Neuronal stem cell (in vitro differentiated cells): ENCODE results near the gene RAPGEF1.

Experiments
- DNase-seq: peaks from one replicate; pipeline ENCODE4 v3.0.0-alpha.2; 2013; ENCODE audit warnings: low spot score
- H2AFZ ChIP-seq: one replicate; pipeline ENCODE4 v1.6.1; 2013; ENCODE audit warnings: mild to moderate bottlenecking, low read length, inconsistent platforms
- H2AK5ac ChIP-seq: 2 replicates; pipeline ENCODE4 v1.6.1; 2013; ENCODE audit warnings: low read depth, mild to moderate bottlenecking, inconsistent platforms, low read length, moderate library complexity, mixed read lengths
- H2BK120ac ChIP-seq: 2 replicates; pipeline ENCODE4 v1.6.1; 2013; ENCODE audit warnings: low read depth, mild to moderate bottlenecking, inconsistent platforms, low read length, moderate library complexity, mixed read lengths
- H2BK12ac ChIP-seq: one replicate; pipeline ENCODE4 v1.6.1; 2013; ENCODE audit warnings: low read length, inconsistent platforms
- H2BK15ac ChIP-seq: 2 replicates; pipeline ENCODE4 v1.6.1; 2013; ENCODE audit warnings: mild to moderate bottlenecking, low read length, inconsistent platforms, mixed read lengths
- H2BK5ac ChIP-seq: one replicate; pipeline ENCODE4 v1.6.1; 2013; ENCODE audit warnings: inconsistent platforms, mild to moderate bottlenecking, low read length, moderate library complexity
- H3K14ac ChIP-seq: one replicate; pipeline ENCODE4 v1.6.1; 2013; ENCODE audit warnings: low read length, inconsistent platforms
- H3K18ac ChIP-seq: 2 replicates; pipeline ENCODE4 v1.6.1; 2013; ENCODE audit warnings: low read length, inconsistent platforms
- H3K23ac ChIP-seq: 2 replicates; pipeline ENCODE4 v1.6.1; 2013; ENCODE audit warnings: low read depth, mild to moderate bottlenecking, mixed read lengths, low read length, inconsistent platforms; ENCODE audit not compliant: poor library complexity
- H3K27ac ChIP-seq: replicated peaks from 3 replicates; pipeline ENCODE4 v1.5.1; 2013; ENCODE audit warnings: low read length, inconsistent platforms
- H3K27me3 ChIP-seq, 3 experiments: 2 replicates each; pipeline ENCODE4 v1.6.1; 2013; ENCODE audit warnings: low read length in 3 of 3, mild to moderate bottlenecking in 2 of 3, inconsistent platforms in 1 of 3, low read depth in 1 of 3, mixed read lengths in 1 of 3, moderate library complexity in 1 of 3; ENCODE audit not compliant: control insufficient read depth in 3 of 3, insufficient read depth in 3 of 3
- H3K36me3 ChIP-seq, 2 donors: replicated peaks in 1 of 2; 2 replicates each; pipeline ENCODE4 v1.6.1; 2013; ENCODE audit warnings: low read length in 2 of 2; ENCODE audit not compliant: control insufficient read depth in 2 of 2, insufficient read depth in 2 of 2
- H3K4ac ChIP-seq: 2 replicates; pipeline ENCODE4 v1.6.1; 2013; ENCODE audit warnings: inconsistent platforms, mild to moderate bottlenecking, low read length, moderate library complexity
- H3K4me1 ChIP-seq, 2 donors: 1 replicate in 1 of 2; 2 replicates in 1 of 2; pipeline ENCODE4 v1.6.1; 2013; ENCODE audit warnings: low read length in 2 of 2, low read depth in 1 of 2; ENCODE audit not compliant: control insufficient read depth in 2 of 2, insufficient read depth in 1 of 2
- H3K4me2 ChIP-seq: one replicate; pipeline ENCODE4 v1.6.1; 2013; ENCODE audit warnings: mild to moderate bottlenecking, low read length, inconsistent platforms; ENCODE audit not compliant: insufficient read depth, poor library complexity, severe bottlenecking
- H3K4me3 ChIP-seq, 2 donors: 2 replicates each; pipeline ENCODE4 v1.5.1; 2013; ENCODE audit warnings: low read length in 2 of 2, mild to moderate bottlenecking in 2 of 2, inconsistent platforms in 1 of 2, moderate library complexity in 1 of 2
- H3K79me1 ChIP-seq: one replicate; pipeline ENCODE4 v1.6.1; 2013; ENCODE audit warnings: low read depth, mild to moderate bottlenecking, inconsistent platforms, low read length, moderate library complexity
- H3K9ac ChIP-seq: one replicate; pipeline ENCODE4 v1.6.1; 2013; ENCODE audit warnings: mild to moderate bottlenecking, low read depth, low read length, inconsistent platforms; ENCODE audit not compliant: poor library complexity
- H3K9me3 ChIP-seq, 2 donors: replicated peaks in 1 of 2; 2 replicates each; pipeline versions ENCODE3 to v1.6.1; 2013; ENCODE audit warnings: low read length in 2 of 2, mild to moderate bottlenecking in 2 of 2, inconsistent platforms in 1 of 2, low read depth in 1 of 2, mixed read lengths in 1 of 2, moderate library complexity in 1 of 2; ENCODE audit not compliant: control insufficient read depth in 2 of 2, insufficient read depth in 1 of 2
- H4K8ac ChIP-seq: one replicate; pipeline ENCODE4 v1.6.1; 2013; ENCODE audit warnings: low read depth, mild to moderate bottlenecking, inconsistent platforms, low read length, moderate library complexity
- H4K91ac ChIP-seq: one replicate; pipeline ENCODE4 v1.6.1; 2013; ENCODE audit warnings: low read length, low read depth, mild to moderate bottlenecking, inconsistent platforms; ENCODE audit not compliant: poor library complexity
- WGBS, 2 donors: extraction: QIAGEN DNeasy Blood & Tissue Kit; methylation state at CpG; one replicate each; pipeline ENCODE4 v1.1.7; 2013; ENCODE audit warnings: missing lambda C conversion rate in 2 of 2, mixed read lengths in 1 of 2; ENCODE audit not compliant: insufficient read length in 2 of 2, insufficient replicate concordance in 1 of 2; ENCODE audit errors: extremely low coverage in 2 of 2; 5-methylcytosine and 5-hydroxymethylcytosine counted together

RAPGEF1 gene

GRCh38 chr9:131641618-131642495 is 98.0 kb downstream of the RAPGEF1 start:
- no peaks in the 10 kb centered on the region for H3K27me3 ChIP-seq
- peaks cover 5 to 53% of the 10 kb centered on the region in 2 donors for H3K36me3 ChIP-seq
- H3K9me3 ChIP-seq: no peaks in the 10 kb centered on the region
- no peak overlapping the region for H2BK5ac ChIP-seq
- no peak overlapping the region for H2AK5ac ChIP-seq
- H3K4me2 ChIP-seq: no peak overlapping the region
- no peak overlapping the region for H3K18ac ChIP-seq
- H3K4me1 ChIP-seq: peaks cover 0 to 14% of the 10 kb centered on the region in 2 donors
- no peak for DNase-seq
- no CpG with 5 or more reads among the region's 18 CpGs for WGBS, 2 donors
- no peaks in the 10 kb centered on the region for H3K79me1 ChIP-seq
- no peak overlapping the region for H3K14ac ChIP-seq
- H3K4ac ChIP-seq: no peak overlapping the region
- H3K23ac ChIP-seq: no peak overlapping the region
- H4K8ac ChIP-seq: no peak overlapping the region
- no peak overlapping the region for H2BK15ac ChIP-seq
- H3K9ac ChIP-seq: no peak overlapping the region
- no peak overlapping the region for H3K27ac ChIP-seq
- no peak overlapping the region for H2BK12ac ChIP-seq
- no peak overlapping the region for H3K4me3 ChIP-seq
- no peak overlapping the region for H4K91ac ChIP-seq
- no peak overlapping the region for H2BK120ac ChIP-seq
- no peak overlapping the region for H2AFZ ChIP-seq

GRCh38 chr9:131640438-131641137 is 99.3 kb downstream of the RAPGEF1 start:
- peaks cover 7 to 62% of the 10 kb centered on the region in 2 donors for H3K36me3 ChIP-seq
- H2AK5ac ChIP-seq: no peak overlapping the region
- no peak overlapping the region for H2BK15ac ChIP-seq
- H3K27me3 ChIP-seq: no peaks in the 10 kb centered on the region
- no peak for DNase-seq
- H4K91ac ChIP-seq: no peak overlapping the region
- no peak overlapping the region for H4K8ac ChIP-seq
- H3K4ac ChIP-seq: no peak overlapping the region
- no peaks in the 10 kb centered on the region for H3K79me1 ChIP-seq
- H3K14ac ChIP-seq: no peak overlapping the region
- no peak overlapping the region for H3K27ac ChIP-seq
- no peak overlapping the region for H2AFZ ChIP-seq
- H3K9ac ChIP-seq: no peak overlapping the region
- peaks cover 0 to 17% of the 10 kb centered on the region in 2 donors for H3K4me1 ChIP-seq
- H3K9me3 ChIP-seq: no peaks in the 10 kb centered on the region
- no peak overlapping the region for H2BK5ac ChIP-seq
- H3K4me2 ChIP-seq: no peak overlapping the region
- no peak overlapping the region for H2BK120ac ChIP-seq
- no CpG with 5 or more reads among the region's 11 CpGs for WGBS, 2 donors
- no peak overlapping the region for H3K4me3 ChIP-seq
- no peak overlapping the region for H2BK12ac ChIP-seq
- peak overlapping the region; percentile 16 for H3K18ac ChIP-seq
- H3K23ac ChIP-seq: no peak overlapping the region

GRCh38 chr9:131639769-131640437 is 100.0 kb downstream of the RAPGEF1 start:
- no peaks in the 10 kb centered on the region for H3K27me3 ChIP-seq
- no peak overlapping the region for H3K9ac ChIP-seq
- no peak overlapping the region for H2BK15ac ChIP-seq
- no CpG with 5 or more reads among the region's 9 CpGs for WGBS, 2 donors
- no peak overlapping the region for H3K27ac ChIP-seq
- H2BK120ac ChIP-seq: no peak overlapping the region
- H3K4me1 ChIP-seq: peaks cover 0 to 15% of the 10 kb centered on the region in 2 donors
- no peak overlapping the region for H2BK12ac ChIP-seq
- no peak overlapping the region for H3K23ac ChIP-seq
- H3K4ac ChIP-seq: no peak overlapping the region
- DNase-seq: no peak
- H2BK5ac ChIP-seq: no peak overlapping the region
- H2AFZ ChIP-seq: no peak overlapping the region
- H2AK5ac ChIP-seq: no peak overlapping the region
- no peak overlapping the region for H3K14ac ChIP-seq
- H3K79me1 ChIP-seq: no peaks in the 10 kb centered on the region
- H3K9me3 ChIP-seq: no peaks in the 10 kb centered on the region
- H3K18ac ChIP-seq: no peak overlapping the region
- H3K36me3 ChIP-seq: peaks cover 5 to 66% of the 10 kb centered on the region in 2 donors
- H4K8ac ChIP-seq: no peak overlapping the region
- H4K91ac ChIP-seq: no peak overlapping the region
- no peak overlapping the region for H3K4me3 ChIP-seq
- no peak overlapping the region for H3K4me2 ChIP-seq

- H2AFZ ChIP-seq: no peak overlapping the region
- WGBS, 2 donors: no CpG with 5 or more reads among the region's 6 CpGs
- H3K23ac ChIP-seq: no peak overlapping the region
- no peak overlapping the region for H3K4me2 ChIP-seq
- no peak overlapping the region for H2BK15ac ChIP-seq
- peaks cover 0 to 13% of the 10 kb centered on the region in 2 donors for H3K4me1 ChIP-seq
- H2BK12ac ChIP-seq: no peak overlapping the region
- H3K9ac ChIP-seq: no peak overlapping the region
- no peak overlapping the region for H3K18ac ChIP-seq
- no peak overlapping the region for H2AK5ac ChIP-seq
- no peak overlapping the region for H3K27ac ChIP-seq
- no peaks in the 10 kb centered on the region for H3K79me1 ChIP-seq
- no peak overlapping the region for H3K4me3 ChIP-seq
- no peak overlapping the region for H3K4ac ChIP-seq
- no peak for DNase-seq
- no peak overlapping the region for H4K8ac ChIP-seq
- H3K9me3 ChIP-seq: no peaks in the 10 kb centered on the region
- peaks cover 5 to 55% of the 10 kb centered on the region in 2 donors for H3K36me3 ChIP-seq
- H3K14ac ChIP-seq: no peak overlapping the region
- no peak overlapping the region for H2BK5ac ChIP-seq
- no peaks in the 10 kb centered on the region for H3K27me3 ChIP-seq
- H2BK120ac ChIP-seq: no peak overlapping the region
- no peak overlapping the region for H4K91ac ChIP-seq
Observed at GRCh38 chr9:131636593-131636992, 103.3 kb downstream of the RAPGEF1 start.
